Stomach (tissue), 4 donors: ENCODE measurements around the gene OBP2B.

Experiments used
- EP300 ChIP-seq: sonication (generic); formaldehyde crosslinking; IDR thresholded peaks from one replicate; pipeline ENCODE4 v1.6.1; 2017; ENCODE audit warnings: antibody characterized with exemption
- POLR2A ChIP-seq, 4 donors: fragments of 450-650 bp; IDR thresholded peaks; one replicate each; pipeline ENCODE4 v1.6.1; 2016; ENCODE audit warnings: antibody characterized with exemption in 4 of 4, control low read depth in 2 of 4, mild to moderate bottlenecking in 1 of 4, moderate library complexity in 1 of 4
- POLR2AphosphoS5 ChIP-seq, 3 donors: sonication (generic); formaldehyde crosslinking; IDR thresholded peaks; one replicate each; pipeline ENCODE4 v1.6.1; 2016; ENCODE audit warnings: antibody characterized with exemption in 3 of 3
- TF ChIP-seq, protein P1 (sequence below), 7 experiments: fragments of 450-650 bp in 4 of 7; fragments of 200-600 bp in 3 of 7; sonication (generic) in 3 of 7; IDR thresholded peaks; one replicate each; pipeline ENCODE4 v1.5.1; 2016 to 2019; ENCODE audit warnings: antibody characterized with exemption in 7 of 7, control low read depth in 2 of 7, mild to moderate bottlenecking in 1 of 7

DNA sequence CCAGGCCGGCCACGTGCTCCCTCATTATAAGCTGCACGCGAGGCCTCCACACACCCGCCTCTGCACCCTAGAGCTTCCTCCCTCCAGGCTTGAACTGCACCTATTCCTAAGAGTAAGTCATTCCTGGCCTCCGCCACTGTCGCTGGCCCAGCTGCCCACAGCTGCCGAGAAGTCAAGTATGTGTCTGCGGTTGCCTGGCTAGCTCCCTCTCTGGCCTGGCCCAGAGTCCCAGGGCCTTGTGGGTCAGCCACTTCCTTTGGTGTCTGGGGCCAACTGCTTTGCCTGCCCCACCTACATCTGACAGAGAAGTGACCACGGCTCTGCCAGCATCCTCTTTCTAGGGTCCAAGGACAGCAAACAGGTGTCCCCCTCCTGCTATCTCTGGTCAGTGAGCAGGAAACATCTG is 47.6 kb upstream of the OBP2B start:
- TF ChIP-seq POLR2AphosphoS5 (IDR thresholded peaks at IDR 0.05) (no peak), POLR2A (IDR thresholded peaks at IDR 0.05) (no peak), EP300 (no peak)
- TF ChIP-seq, protein P1, sequence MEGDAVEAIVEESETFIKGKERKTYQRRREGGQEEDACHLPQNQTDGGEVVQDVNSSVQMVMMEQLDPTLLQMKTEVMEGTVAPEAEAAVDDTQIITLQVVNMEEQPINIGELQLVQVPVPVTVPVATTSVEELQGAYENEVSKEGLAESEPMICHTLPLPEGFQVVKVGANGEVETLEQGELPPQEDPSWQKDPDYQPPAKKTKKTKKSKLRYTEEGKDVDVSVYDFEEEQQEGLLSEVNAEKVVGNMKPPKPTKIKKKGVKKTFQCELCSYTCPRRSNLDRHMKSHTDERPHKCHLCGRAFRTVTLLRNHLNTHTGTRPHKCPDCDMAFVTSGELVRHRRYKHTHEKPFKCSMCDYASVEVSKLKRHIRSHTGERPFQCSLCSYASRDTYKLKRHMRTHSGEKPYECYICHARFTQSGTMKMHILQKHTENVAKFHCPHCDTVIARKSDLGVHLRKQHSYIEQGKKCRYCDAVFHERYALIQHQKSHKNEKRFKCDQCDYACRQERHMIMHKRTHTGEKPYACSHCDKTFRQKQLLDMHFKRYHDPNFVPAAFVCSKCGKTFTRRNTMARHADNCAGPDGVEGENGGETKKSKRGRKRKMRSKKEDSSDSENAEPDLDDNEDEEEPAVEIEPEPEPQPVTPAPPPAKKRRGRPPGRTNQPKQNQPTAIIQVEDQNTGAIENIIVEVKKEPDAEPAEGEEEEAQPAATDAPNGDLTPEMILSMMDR (IDR thresholded peaks at IDR 0.05), result no peak
